ENCODE results near the gene C5orf15. TPM values are rescaled to one million over a fixed set of nuclear protein-coding genes. Genes with fewer than 3 reads are reported as not detected.
"Not testable (repeated sequence)": the region's sequence is repeated elsewhere in the genome, so short reads cannot be mapped to it uniquely, and the experiment has no call there.

Gene C5orf15
- total RNA-seq, 1 experiment from 2014 or later: 82.3 TPM

GRCh38 chr5:133941456-133942196 lies 26.8 kb downstream of the C5orf15 start:
- H3K4me3 ChIP-seq: no peak overlapping the region
- H3K27me3 ChIP-seq: no peaks in the 10 kb centered on the region
- H3K36me3 ChIP-seq: no peaks in the 10 kb centered on the region
- H3K9me3 ChIP-seq (replicated peaks): no peaks in the 10 kb centered on the region
- no peak overlapping the region for H3K27ac ChIP-seq
- DNase-seq: no peak
- peaks cover 15% of the 10 kb centered on the region; the same call in 1 of the 2 replicates for H3K4me1 ChIP-seq

- Histone ChIP-seq H3K4me3 (no peak overlapping the region), H3K36me3 (no peaks in the 10 kb centered on the region), H3K27me3 (no peaks in the 10 kb centered on the region), H3K27ac (no peak overlapping the region), H3K9me3 (replicated peaks) (no peaks in the 10 kb centered on the region), H3K4me1 (peaks cover 15% of the 10 kb centered on the region; the same call in 1 of the 2 replicates)
- DNase-seq: no peak
Observed at GRCh38 chr5:133939668-133940067, 28.8 kb downstream of the C5orf15 start.

GRCh38 chr5:133938929-133939328 lies 29.5 kb downstream of the C5orf15 start:
- H3K4me3 ChIP-seq: no peak overlapping the region
- no peaks in the 10 kb centered on the region for H3K36me3 ChIP-seq
- H3K27ac ChIP-seq: no peak overlapping the region
- H3K27me3 ChIP-seq: no peaks in the 10 kb centered on the region
- DNase-seq: no peak
- H3K9me3 ChIP-seq (replicated peaks): no peaks in the 10 kb centered on the region
- H3K4me1 ChIP-seq: peaks cover 15% of the 10 kb centered on the region; the same call in 1 of the 2 replicates

- H3K9me3 ChIP-seq (replicated peaks): no peaks in the 10 kb centered on the region
- no peak overlapping the region for H3K4me3 ChIP-seq
- H3K27ac ChIP-seq: no peak overlapping the region
- DNase-seq: peak in 1 of 2 experiments; percentile 42
- H3K27me3 ChIP-seq: no peaks in the 10 kb centered on the region
- H3K36me3 ChIP-seq: no peaks in the 10 kb centered on the region
- peaks cover 12% of the 10 kb centered on the region; the same call in 1 of the 2 replicates for H3K4me1 ChIP-seq
Observed at GRCh38 chr5:133938039-133938821, 30.2 kb downstream of the C5orf15 start.

- not testable (repeated sequence) for H3K4me3 ChIP-seq; DNase-seq; H3K4me1 ChIP-seq; H3K36me3 ChIP-seq; H3K9me3 ChIP-seq (replicated peaks); H3K27ac ChIP-seq; H3K27me3 ChIP-seq
Observed at GRCh38 chr5:133937628-133938027, 30.8 kb downstream of the C5orf15 start.

GRCh38 chr5:133936651-133937015 lies 31.8 kb downstream of the C5orf15 start:
- H3K4me1 ChIP-seq: peaks cover 9% of the 10 kb centered on the region; the same call in 1 of the 2 replicates
- no peak for DNase-seq

GRCh38 chr5:133935991-133936650 lies 32.3 kb downstream of the C5orf15 start:
- not testable (repeated sequence) for H3K36me3 ChIP-seq; DNase-seq; H3K27me3 ChIP-seq; H3K4me1 ChIP-seq; H3K27ac ChIP-seq; H3K9me3 ChIP-seq (replicated peaks); H3K4me3 ChIP-seq

More at GRCh38 chr5:133936651-133937015, 31.8 kb downstream of the C5orf15 start:
- H3K4me3 ChIP-seq: no peak overlapping the region
- no peak overlapping the region for H3K27ac ChIP-seq
- no peaks in the 10 kb centered on the region for H3K36me3 ChIP-seq
- H3K9me3 ChIP-seq (replicated peaks): no peaks in the 10 kb centered on the region
- no peaks in the 10 kb centered on the region for H3K27me3 ChIP-seq

- Histone ChIP-seq H3K4me1 (peaks cover 9% of the 10 kb centered on the region; the same call in 1 of the 2 replicates), H3K27ac (no peak overlapping the region), H3K4me3 (no peak overlapping the region), H3K9me3 (replicated peaks) (no peaks in the 10 kb centered on the region), H3K27me3 (no peaks in the 10 kb centered on the region), H3K36me3 (no peaks in the 10 kb centered on the region)
- DNase-seq: no peak
Observed at GRCh38 chr5:133935667-133935940, 32.8 kb downstream of the C5orf15 start.

- H3K36me3 ChIP-seq: no peaks in the 10 kb centered on the region
- H3K4me1 ChIP-seq: peaks cover 9% of the 10 kb centered on the region; the same call in 1 of the 2 replicates
- H3K27ac ChIP-seq: no peak overlapping the region
- no peaks in the 10 kb centered on the region for H3K27me3 ChIP-seq
- no peak overlapping the region for H3K4me3 ChIP-seq
- no peaks in the 10 kb centered on the region for H3K9me3 ChIP-seq (replicated peaks)
- DNase-seq: no peak
Observed at GRCh38 chr5:133934822-133935666, 33.4 kb downstream of the C5orf15 start.

GRCh38 chr5:133934311-133934710 lies 34.1 kb downstream of the C5orf15 start:
- no peak for DNase-seq
- Histone ChIP-seq H3K4me1 (peaks cover 9% of the 10 kb centered on the region; the same call in 1 of the 2 replicates), H3K27me3 (no peaks in the 10 kb centered on the region), H3K9me3 (replicated peaks) (no peaks in the 10 kb centered on the region), H3K36me3 (no peaks in the 10 kb centered on the region), H3K4me3 (no peak overlapping the region), H3K27ac (no peak overlapping the region)

GRCh38 chr5:133933670-133934295 lies 34.6 kb downstream of the C5orf15 start:
- no peak for DNase-seq
- Histone ChIP-seq H3K4me3 (no peak overlapping the region), H3K9me3 (replicated peaks) (no peaks in the 10 kb centered on the region), H3K36me3 (no peaks in the 10 kb centered on the region), H3K4me1 (peaks cover 8% of the 10 kb centered on the region; the same call in 1 of the 2 replicates), H3K27ac (no peak overlapping the region), H3K27me3 (no peaks in the 10 kb centered on the region)

- DNase-seq: no peak
- H3K36me3 ChIP-seq: no peaks in the 10 kb centered on the region
- peaks cover 2% of the 10 kb centered on the region; the same call in 1 of the 2 replicates for H3K4me1 ChIP-seq
- no peak overlapping the region for H3K27ac ChIP-seq
- no peaks in the 10 kb centered on the region for H3K27me3 ChIP-seq
- no peak overlapping the region for H3K4me3 ChIP-seq
- H3K9me3 ChIP-seq (replicated peaks): no peaks in the 10 kb centered on the region
Observed at GRCh38 chr5:133933169-133933509, 35.3 kb downstream of the C5orf15 start.

GRCh38 chr5:133932441-133933168 lies 35.8 kb downstream of the C5orf15 start:
- H3K4me1 ChIP-seq: no peaks in the 10 kb centered on the region
- H3K36me3 ChIP-seq: no peaks in the 10 kb centered on the region
- H3K4me3 ChIP-seq: no peak overlapping the region
- no peaks in the 10 kb centered on the region for H3K9me3 ChIP-seq (replicated peaks)
- no peak for DNase-seq
- H3K27me3 ChIP-seq: no peaks in the 10 kb centered on the region
- no peak overlapping the region for H3K27ac ChIP-seq

All from SJCRH30 (cell line).